Natural killer cell (primary cell): ENCODE results near the gene VPS11. TPM values are rescaled to one million over a fixed set of nuclear protein-coding genes. Genes with fewer than 3 reads are reported as not detected.

ENCODE experiments used
- ATAC-seq, 3 donors: fragments of 150-1000 bp in 2 of 3; fragments of 200-7000 bp in 1 of 3; cut with Tn5 transposase; 1 replicate in 1 of 3; 2 replicates in 2 of 3; pipeline ENCODE4 v1.10.0; 2021; ENCODE audit warnings: mild to moderate bottlenecking in 2 of 3, moderate library complexity in 2 of 3
- DNase-seq, 2 donors: peaks; one replicate each; pipeline versions ENCODE4 v3.0.0 to v3.0.0-alpha.2; 2013 to 2021; ENCODE audit warnings: mixed read lengths in 1 of 2
- H3K27ac ChIP-seq: one replicate; pipeline ENCODE4 v1.5.1; 2013; ENCODE audit warnings: mild to moderate bottlenecking, low read length
- H3K27me3 ChIP-seq: one replicate; pipeline ENCODE4 v1.6.1; 2013; ENCODE audit warnings: low read length; ENCODE audit not compliant: control insufficient read depth, insufficient read depth
- H3K36me3 ChIP-seq: one replicate; pipeline ENCODE4 v1.6.1; 2013; ENCODE audit warnings: low read length; ENCODE audit not compliant: control insufficient read depth, insufficient read depth
- H3K4me1 ChIP-seq: one replicate; pipeline ENCODE4 v1.6.1; 2013; ENCODE audit warnings: low read length; ENCODE audit not compliant: control insufficient read depth, insufficient read depth
- H3K4me3 ChIP-seq: one replicate; pipeline ENCODE4 v1.5.1; 2013; ENCODE audit warnings: low read length
- H3K9me3 ChIP-seq: one replicate; pipeline ENCODE4 v1.6.1; 2013; ENCODE audit warnings: low read length; ENCODE audit not compliant: control insufficient read depth, insufficient read depth
- H3K27ac Mint-ChIP-seq, 2 donors: one replicate each; pipeline ENCODE4 v1.8.0; 2022; ENCODE audit warnings: mild to moderate bottlenecking in 2 of 2, mixed read lengths in 2 of 2, moderate library complexity in 1 of 2
- H3K27me3 Mint-ChIP-seq, 2 donors: one replicate each; pipeline ENCODE4 v1.8.0; 2022; ENCODE audit warnings: low read depth in 2 of 2, mixed read lengths in 2 of 2
- H3K36me3 Mint-ChIP-seq: one replicate; pipeline ENCODE4 v1.8.0; 2022; ENCODE audit warnings: mixed read lengths
- H3K4me1 Mint-ChIP-seq, 2 donors: one replicate each; pipeline ENCODE4 v1.8.0; 2022; ENCODE audit warnings: mixed read lengths in 2 of 2
- H3K4me3 Mint-ChIP-seq: one replicate; pipeline ENCODE4 v1.8.0; 2022; ENCODE audit warnings: mild to moderate bottlenecking, moderate library complexity, mixed read lengths
- H3K9me3 Mint-ChIP-seq, 2 donors: one replicate each; pipeline ENCODE4 v1.8.0; 2022; ENCODE audit warnings: mixed read lengths in 2 of 2
- CTCF ChIP-seq: fragments of 200-600 bp; IDR thresholded peaks from one replicate; pipeline ENCODE4 v1.8.0; 2022; ENCODE audit warnings: antibody characterized with exemption
- WGBS: methylation state at CpG from one replicate; pipeline ENCODE4 v1.1.7; 2013; ENCODE audit warnings: missing lambda C conversion rate; ENCODE audit not compliant: insufficient coverage; 5-methylcytosine and 5-hydroxymethylcytosine counted together
- intact Hi-C: fragments of 100-400 bp; cut with micrococcal nuclease; formaldehyde crosslinking; loops from one replicate; pipeline ENCODE4 v1.14.2; 2022
- total RNA-seq, 4 donors: library from RNA; stranded (reverse); fragments of 120-200 nt in 1 of 4; gene quantifications; one replicate each; pipeline versions ENCODE4 v1.2.3 to v1.2.4, GENCODE V29; 2013 to 2022

VPS11 gene
- total RNA-seq, 3 donors from 2014 or later (not counting 1 experiment from before 2014, with no cell fraction given) = 91.4 to 101 (median 91.7) TPM

GRCh38 chr11:119106564-119107537 lies 39.2 kb downstream of the VPS11 start, which contains the start of gene C2CD2L:
TSS of gene C2CD2L (plus strand) at chr11:119107344. CDS start at chr11:119107742, 398 bp downstream.
- peak within 1 kb of the TSS; percentile 76 for H3K4me3 ChIP-seq
- Mint-ChIP-seq H3K4me3 (peak within 1 kb of the TSS; percentile 89), H3K27me3 (no peaks in the 10 kb centered on the region), H3K36me3 (no peaks in the 10 kb centered on the region), H3K9me3 (no peaks in the 10 kb centered on the region), H3K27ac (peak within 1 kb of the TSS; percentile 79 to 91), H3K4me1 (peaks cover 36 to 43% of the 10 kb centered on the region in 2 donors)
- no peaks in the 10 kb centered on the region for H3K27me3 ChIP-seq
- no peaks in the 10 kb centered on the region for H3K9me3 ChIP-seq
- WGBS = under 1% methylated on average over 43 of the region's 49 CpGs
- peak; percentile 90 to 96 (median 93) for ATAC-seq
- no peak for TF ChIP-seq CTCF
- H3K4me1 ChIP-seq = peaks cover 46% of the 10 kb centered on the region
- DNase-seq = peak; percentile 77 to 95
- intact Hi-C loops = no loop called here
- peak within 1 kb of the TSS; percentile 78 for H3K27ac ChIP-seq
- H3K36me3 ChIP-seq = peaks cover 11% of the 10 kb centered on the region

- intact Hi-C loops = no loop called here
- no peaks in the 10 kb centered on the region for H3K27me3 ChIP-seq
- DNase-seq (peak in 1 of 2 donors; percentile 43), ATAC-seq (peak; percentile 3 to 29 (median 28))
- peaks cover 42% of the 10 kb centered on the region for H3K4me1 ChIP-seq
- H3K4me3 ChIP-seq = peak overlapping the region; percentile 76
- Mint-ChIP-seq H3K4me1 (peaks cover 34 to 39% of the 10 kb centered on the region in 2 donors), H3K4me3 (peak overlapping the region; percentile 89), H3K9me3 (no peaks in the 10 kb centered on the region), H3K27ac (peak overlapping the region; percentile 79 to 91), H3K36me3 (no peaks in the 10 kb centered on the region), H3K27me3 (no peaks in the 10 kb centered on the region)
- under 1% methylated on average over 65 of the region's 65 CpGs for WGBS
- H3K9me3 ChIP-seq = no peaks in the 10 kb centered on the region
- peaks cover 16% of the 10 kb centered on the region for H3K36me3 ChIP-seq
- no peak for TF ChIP-seq CTCF
- peak overlapping the region; percentile 60 for H3K27ac ChIP-seq
Measured at GRCh38 chr11:119107538-119108145, 40.0 kb downstream of the VPS11 start.

GRCh38 chr11:119108146-119108856 lies 40.7 kb downstream of the VPS11 start:
- Mint-ChIP-seq H3K27me3 (no peaks in the 10 kb centered on the region), H3K36me3 (no peaks in the 10 kb centered on the region), H3K27ac (peak overlapping the region; percentile 79 to 91), H3K9me3 (no peaks in the 10 kb centered on the region), H3K4me3 (peak overlapping the region; percentile 89), H3K4me1 (peaks cover 34 to 39% of the 10 kb centered on the region in 2 donors)
- intact Hi-C loops = no loop called here
- DNase-seq (peak in 1 of 2 donors; percentile 68), ATAC-seq (peak in 1 of 3 donors; percentile 14)
- peaks cover 35% of the 10 kb centered on the region for H3K4me1 ChIP-seq
- no peaks in the 10 kb centered on the region for H3K27me3 ChIP-seq
- H3K27ac ChIP-seq = no peak overlapping the region
- H3K36me3 ChIP-seq = peaks cover 23% of the 10 kb centered on the region
- peak overlapping the region; percentile 76 for H3K4me3 ChIP-seq
- no peak for TF ChIP-seq CTCF
- H3K9me3 ChIP-seq = no peaks in the 10 kb centered on the region
- 4% methylated on average over 6 of the region's 8 CpGs for WGBS
